NOMO-1 treated with dmso at 0.1 percent for 144 hours (cell line): ENCODE data around the gene DDAH1.
A peak's percentile ranks its signal among the peaks of the same experiment; 100 is the strongest.

ENCODE experiments used
- DNase-seq: peaks from one replicate; lab custom pipeline; 2025; ENCODE audit not compliant: unreplicated experiment; lab: John Stamatoyannopoulos, UW

Gene DDAH1

DNA sequence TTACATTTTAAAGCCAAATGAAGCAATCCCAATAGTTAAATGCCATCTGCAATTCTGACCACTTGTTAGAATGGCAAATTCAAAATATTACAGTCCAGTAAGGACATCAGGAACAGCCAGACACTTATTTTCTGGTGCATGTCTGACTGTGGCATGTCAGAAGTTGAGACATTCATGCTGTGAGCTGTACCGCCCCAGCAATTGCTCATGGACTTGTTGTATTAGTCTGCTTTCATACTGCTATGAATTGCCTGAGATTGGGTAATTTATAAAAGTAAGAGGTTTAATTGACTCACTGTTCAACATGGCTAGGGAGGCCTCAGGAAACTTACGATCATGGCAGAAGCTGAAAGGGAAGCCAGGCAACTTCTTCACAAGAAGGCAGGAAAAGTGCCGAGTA, 19.1 kb downstream of the DDAH1 start:
- DNase-seq, result no peak

DNA sequence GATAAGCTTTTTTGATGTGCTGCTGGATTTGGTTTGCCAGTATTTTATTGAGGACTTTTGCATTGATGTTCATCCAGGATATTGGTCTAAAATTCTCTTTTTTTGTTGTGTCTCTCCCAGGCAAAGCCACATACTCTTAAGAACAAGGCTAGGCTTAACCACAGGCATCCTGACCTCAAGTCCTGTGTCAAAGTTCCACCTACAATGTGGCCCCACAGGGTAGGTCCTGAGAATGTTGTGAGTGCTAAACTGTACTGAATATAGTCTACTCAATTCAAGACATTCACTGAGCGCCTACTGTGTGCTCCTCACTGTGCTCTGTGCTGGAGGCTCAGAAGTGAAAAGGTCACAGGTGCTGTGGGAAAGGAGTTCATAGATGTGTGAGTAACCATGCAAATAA, 20.6 kb downstream of the DDAH1 start:
- no peak for DNase-seq

DNA sequence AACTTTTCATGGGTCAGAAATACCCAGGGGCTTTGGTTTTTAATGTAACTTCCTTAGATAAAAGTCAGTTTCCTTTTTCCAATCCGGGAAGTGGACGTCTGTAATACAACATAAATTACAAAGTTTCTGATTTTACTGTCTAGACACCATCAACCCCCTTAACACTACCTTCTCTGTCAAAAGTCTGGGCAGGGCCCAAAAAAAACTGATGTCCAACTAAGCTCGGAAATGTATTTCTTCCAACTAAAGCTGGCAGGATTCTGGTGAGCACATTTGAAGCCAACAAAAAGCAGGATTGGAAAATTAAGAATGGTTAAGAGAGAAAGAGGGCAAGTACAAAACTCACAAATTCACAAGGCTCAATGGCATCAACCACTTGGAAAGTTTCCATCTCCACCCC, 24.3 kb downstream of the DDAH1 start:
- DNase-seq, result no peak

DNA sequence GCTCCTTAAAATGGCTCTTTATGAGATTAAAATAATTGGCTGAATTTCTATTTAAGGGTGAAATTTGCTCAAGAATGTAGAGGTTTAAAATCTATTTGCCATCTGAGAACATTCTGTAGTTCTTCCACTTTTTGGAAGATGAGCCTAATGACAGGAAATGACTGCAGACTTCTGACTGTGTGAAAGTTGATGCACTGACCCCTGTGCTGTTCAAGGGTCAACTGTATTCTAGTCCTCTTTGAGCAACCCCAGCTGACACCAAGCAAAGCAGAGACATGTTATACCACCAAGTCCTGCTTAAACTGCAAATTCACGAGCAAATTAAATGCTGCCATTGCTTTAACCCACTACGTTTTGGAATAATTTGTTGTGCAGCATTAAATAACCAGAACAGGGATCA, 26.6 kb downstream of the DDAH1 start:
- DNase-seq, result no peak

DNA sequence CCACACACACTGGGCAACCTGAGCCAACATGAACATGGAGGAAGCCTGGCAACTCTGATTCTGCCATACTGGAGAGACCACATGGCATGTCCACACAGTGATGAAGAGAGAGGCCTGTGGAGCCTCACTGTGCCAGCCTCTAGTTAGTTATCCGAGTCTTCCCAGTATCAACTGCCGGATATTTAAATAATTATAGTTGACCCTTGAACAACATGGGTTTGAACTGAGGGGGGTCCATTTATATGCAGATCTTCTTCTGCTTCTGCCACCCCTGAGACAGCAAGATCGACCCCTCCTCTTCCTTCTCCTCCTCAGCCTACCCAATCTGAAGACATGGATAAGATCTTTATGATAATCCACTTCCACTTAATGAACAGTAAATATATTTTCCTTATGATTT, 27.8 kb downstream of the DDAH1 start:
- DNase-seq, result no peak

DNA sequence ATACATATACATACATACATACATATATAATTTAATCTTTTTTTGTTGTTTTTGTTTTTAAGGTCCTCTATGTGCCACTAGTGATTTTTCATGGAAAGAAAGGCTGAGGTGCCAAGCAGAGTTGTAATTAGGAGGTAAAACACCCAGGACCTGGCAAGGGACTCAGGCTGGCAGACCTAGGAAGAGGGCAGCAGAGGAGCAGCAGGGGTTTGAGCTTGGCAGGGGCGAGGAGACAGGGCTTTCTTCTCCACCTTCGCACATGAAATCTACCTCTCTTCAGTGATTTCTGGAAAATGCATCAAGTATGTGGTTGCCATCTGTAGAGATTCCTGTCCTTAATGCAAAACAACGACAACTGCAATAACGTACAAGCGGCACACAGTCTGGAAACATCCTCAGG, 31.9 kb downstream of the DDAH1 start:
- DNase-seq, result no peak

DNA sequence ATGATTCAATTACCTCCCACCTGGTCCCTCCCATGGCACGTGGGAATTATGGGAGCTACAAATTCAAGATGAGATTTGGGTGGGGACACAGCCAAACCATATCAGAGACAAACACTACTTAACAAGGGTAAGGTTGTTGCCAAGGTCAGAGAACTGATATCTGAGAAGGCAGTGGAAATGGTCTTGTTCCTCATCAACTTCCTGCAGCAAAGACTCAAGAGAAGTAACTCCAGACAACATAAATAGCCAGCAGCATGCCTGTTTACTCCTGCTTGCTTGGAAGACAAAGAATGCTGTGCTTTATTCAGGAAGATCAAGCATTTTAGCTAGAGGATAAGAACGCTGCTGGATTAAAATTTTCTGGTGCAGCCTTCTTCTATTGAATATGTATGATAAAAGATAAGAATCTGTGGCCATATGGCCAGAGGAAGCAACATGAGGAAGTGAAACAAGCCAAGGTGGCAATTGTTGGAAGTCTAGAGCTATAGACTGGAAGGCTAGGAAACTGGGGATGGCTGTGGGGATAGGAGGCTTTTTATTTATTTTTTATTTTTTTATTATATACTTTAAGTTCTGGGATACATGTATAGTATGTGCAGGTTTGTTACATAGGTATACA, 36.4 kb downstream of the DDAH1 start:
- peak; percentile 38 for DNase-seq

DNA sequence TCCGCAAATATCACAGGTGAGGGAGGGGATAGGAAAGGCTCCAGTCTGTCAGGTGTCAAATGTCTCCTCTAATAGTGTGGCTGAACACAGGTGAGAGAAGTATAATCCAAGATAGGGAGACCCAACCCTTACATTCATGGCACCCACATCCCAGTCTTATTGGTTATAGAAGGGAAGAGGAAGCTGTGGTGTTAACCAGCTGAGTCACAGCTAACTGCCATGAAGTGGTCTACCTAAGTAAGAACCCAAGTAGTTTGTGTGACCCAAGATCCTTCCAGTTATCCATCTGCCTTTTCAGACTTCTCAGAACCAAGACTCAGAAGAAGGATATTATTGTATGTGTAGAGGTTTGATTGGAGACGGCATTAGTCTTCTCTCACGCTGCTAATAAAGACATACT, 37.1 kb downstream of the DDAH1 start:
- DNase-seq, result no peak

DNA sequence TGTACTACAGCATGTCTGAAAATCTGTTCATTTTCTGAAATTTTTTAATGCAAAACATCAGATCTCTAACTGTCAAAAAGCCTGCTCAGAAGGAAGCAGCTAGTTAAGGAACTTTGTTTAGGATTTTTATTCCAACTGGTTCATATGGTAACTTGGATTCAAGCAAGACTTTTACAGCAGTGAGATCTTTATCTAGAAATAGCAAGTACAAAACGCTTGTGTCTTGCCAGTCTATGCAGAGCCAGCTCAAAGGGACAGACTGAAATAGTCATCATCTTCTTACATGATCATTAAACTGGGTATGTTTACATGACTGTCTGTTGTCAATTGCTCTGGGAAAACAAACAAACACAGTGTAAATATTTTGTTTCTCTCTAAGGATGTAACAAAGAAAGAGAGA, 37.6 kb downstream of the DDAH1 start:
- DNase-seq, result no peak

DNA sequence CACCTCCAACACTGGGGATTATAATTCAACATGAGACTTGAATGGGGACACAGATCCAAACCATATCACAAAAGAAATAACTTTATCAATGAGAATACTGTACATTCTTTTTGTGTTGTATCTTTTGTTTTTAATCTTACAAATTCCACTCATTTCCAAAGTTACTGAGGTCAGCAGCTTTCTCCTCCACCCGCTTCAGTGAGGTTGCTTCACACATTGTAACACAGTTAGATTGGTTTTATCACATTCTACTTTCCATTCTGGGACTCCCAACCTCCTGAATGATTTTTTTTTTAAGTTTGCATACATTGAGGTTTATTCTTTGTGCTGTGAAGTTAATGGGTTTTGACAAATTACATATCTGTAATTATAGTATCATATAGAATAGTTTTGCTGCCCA, 43.8 kb downstream of the DDAH1 start:
- no peak for DNase-seq

DNA sequence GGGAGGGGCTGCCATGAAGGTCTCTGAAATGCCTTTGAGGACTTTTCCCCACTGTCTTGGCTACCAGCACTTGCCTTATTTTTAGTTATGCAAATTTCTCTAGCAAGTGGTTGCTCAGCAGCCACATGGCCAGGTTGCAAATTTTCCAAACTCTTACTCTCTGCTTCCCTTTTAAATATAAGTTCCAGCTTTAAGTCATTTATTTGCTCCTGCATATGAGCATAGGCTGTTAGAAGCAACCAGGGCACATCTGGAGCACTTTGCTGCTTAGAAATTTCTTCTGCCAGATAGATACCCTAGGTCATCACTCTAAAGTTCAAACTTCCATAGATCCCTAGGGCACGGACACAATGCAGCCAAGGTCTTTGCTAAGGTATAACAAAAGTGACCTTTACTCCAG, 44.8 kb downstream of the DDAH1 start:
- DNase-seq, result no peak

DNA sequence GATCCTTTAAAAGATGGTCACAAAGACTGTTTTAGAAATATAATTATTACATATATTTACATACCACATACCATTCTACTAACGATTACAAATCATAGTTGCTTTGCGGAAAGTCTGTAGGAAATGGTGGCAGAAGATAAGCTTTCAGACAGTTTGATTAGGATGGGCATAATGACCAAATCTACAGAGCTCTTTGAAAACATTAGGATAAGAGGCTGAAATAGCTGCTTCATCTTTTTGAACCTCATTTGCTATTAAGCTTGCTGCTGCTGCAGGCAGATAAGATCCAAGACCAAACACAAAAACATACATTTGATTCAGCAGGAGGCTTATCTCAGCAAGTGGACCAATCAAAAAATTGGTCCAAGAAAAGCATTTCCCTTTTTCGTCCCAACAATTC, 47.1 kb downstream of the DDAH1 start:
- DNase-seq, result no peak

DNA sequence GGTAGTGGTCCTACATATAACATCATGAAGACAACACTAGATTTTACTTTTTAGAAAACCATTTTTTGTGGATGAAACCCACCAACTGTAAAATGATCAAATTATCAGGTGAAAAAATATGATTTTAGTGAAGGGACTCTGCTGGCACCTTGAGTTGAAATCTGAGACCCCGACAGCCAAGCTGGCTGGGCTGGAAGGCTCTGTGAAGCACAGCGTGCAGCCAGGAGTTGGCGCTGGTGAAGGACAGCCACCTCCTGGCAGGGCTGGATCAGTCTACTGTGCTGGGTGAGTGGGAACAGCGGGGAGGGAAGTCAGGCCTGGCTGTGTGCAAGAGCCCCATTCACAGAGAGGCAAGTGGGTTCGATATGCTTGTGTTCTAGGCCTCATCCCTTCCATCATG, 47.9 kb downstream of the DDAH1 start:
- DNase-seq, result no peak

DNA sequence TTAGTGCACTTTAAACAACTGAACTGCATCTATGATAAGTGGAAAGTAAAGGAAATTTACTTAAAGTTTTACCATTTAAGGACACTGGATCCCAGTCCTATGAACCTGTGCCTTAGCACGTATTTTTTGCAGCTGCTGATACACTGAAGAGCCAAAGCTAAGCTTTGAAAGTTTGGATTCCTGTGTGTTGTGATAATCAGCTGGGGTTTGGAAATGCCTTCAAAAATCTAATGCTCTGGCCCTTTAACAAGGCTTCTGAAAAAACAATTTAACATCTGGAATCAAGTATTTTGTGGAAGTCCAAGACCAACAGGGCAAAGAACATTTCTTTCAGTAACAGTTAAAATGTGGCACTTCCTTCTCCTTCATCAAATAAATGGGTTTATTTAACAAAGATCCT, 51.8 kb downstream of the DDAH1 start:
- no peak for DNase-seq

DNA sequence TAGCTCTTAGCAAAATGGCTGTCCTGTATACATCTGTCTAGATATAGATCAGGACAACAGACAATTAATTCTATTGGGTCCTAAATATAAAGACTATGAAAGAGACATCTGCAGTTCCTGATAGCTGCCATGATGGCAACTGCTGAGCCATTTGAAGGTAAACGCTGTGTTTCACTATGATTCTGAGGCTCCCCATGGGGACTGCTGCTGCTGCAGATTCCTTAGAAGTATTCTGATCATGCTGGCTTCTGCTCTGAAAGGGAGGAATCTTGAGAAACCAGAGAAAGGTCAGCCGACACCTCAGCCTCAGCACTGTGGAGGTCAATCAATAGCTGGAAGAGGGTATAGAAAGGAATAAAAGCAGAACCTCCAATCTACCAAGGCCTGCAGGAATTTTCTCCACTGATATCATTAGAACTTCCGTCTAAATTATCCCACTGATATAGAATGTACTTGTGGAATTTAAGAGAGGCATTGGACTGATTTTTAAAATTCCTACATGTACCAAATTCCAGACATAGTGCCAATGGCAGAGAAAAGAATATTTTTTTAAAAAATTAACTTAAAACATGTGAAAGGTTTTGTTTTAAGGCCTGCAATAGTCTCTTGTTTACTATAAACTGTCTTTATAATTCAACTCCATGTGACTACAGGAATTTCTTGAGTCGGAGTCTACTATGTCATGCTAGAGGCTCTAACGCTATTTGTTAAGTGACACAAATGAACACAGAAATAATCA, 53.2 kb downstream of the DDAH1 start:
- no peak for DNase-seq

DNA sequence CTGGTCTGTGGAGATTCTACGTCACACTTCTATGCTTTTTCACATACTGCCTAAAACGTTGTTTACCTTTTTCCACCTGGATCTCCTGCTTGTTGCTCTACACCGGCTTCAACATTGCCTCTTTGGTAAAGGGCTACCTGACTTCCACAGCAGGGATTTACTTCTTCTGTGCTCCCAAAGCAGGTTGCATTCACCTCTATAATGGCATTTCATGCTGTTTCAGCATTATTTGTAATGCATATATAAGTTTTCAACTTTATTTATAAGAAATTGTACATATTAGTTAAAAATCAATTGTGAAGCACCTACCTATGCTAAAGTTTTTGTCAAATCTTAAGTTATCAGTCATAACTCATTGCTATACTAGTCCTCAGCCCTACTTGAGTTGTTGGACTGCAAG, 55.4 kb downstream of the DDAH1 start:
- no peak for DNase-seq

DNA sequence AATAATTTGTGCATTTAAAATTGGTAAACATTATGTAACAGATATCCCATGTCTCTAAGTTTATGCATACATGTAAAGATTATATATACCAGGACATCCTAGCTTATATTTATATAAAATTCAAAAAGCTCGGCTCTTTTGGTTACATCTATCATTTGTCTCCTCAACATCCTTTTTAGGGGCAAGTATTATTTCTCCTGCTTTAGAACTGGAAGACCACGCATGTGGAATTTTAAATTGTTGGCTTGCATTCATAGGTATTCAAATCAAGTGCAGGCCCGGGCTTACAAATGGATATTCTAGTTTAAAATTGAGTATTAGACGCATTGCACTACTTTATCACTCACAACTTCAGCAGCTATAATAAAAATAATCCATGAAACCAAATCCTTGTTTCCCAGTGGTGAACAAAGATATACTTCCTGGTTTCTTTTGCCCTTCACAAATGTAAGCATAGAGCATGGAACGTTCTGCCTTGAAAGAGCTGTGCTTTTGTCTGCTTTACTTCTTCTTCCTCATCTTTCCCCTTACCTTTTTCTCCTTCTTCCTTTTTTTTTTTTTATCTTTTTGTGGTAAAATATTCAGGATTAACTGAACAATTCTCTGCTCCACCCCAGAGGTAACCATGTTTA, 57.1 kb downstream of the DDAH1 start:
- no peak for DNase-seq

DNA sequence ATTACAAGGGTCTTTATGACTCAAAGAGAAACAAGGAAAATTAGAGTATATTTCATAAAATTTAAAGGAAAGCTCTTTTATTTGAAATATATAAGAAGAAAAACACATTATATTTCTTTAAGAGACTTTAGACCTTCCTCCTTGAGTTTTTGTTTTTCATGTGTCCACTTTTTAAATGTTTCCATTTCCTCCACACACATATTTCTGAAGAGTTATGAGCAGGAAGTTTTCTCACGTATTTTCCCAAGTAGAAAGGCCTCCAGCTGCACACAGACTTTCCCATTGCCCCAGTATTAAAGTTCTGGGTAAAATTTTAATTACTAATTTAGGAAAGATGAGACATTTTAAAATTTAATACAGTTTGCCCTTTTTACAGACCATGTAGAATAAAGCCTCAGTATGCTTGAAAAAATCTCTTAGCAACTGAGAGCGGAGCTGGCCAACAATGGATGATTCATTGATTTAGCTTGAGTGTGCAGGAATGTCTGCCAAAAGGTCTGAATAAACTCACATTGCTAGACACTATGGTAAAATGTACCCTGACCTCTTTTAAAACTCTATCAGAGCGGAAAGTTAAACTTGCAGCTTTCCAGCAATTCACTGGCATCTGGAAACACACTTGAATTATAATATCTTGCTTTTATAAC, 57.9 kb downstream of the DDAH1 start:
- no peak for DNase-seq

DNA sequence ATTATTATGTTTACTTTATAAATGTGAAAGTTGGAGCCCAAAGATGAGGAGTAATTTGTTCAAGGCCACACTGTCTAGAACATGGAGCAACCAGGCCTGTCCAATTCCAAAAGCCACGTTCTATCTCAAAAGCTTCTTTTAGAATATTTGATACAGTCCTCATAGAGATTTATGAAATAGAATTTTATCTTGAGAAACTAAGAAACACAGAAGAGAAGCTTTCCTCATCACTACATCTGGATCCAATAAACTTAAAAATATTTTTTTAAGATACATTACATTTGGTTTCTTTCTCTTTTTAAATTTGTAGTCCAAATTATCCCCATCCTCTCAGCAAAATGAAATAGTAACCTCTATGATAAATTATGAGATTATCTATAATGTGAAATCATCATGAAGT, 58.9 kb downstream of the DDAH1 start:
- no peak for DNase-seq

DNA sequence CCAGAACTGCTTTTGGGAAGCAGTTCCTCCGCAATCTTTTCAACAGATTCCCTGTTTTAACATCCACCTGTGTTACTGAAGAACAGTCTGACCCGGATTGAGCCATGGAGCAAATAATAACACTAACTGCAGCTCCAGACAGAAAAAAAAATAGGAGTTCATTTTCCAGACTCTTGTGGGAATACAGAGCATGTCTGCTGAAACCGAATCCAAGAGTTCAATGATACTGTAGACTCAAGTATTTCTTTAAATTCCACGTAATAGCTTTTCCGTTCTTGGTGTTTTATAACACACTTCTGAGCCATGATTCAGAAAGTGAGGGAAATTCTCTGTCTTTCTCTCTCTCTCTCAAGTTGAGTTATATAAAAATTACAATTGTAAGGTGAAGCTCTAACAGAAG, 60.6 kb downstream of the DDAH1 start:
- DNase-seq, result no peak

DNA sequence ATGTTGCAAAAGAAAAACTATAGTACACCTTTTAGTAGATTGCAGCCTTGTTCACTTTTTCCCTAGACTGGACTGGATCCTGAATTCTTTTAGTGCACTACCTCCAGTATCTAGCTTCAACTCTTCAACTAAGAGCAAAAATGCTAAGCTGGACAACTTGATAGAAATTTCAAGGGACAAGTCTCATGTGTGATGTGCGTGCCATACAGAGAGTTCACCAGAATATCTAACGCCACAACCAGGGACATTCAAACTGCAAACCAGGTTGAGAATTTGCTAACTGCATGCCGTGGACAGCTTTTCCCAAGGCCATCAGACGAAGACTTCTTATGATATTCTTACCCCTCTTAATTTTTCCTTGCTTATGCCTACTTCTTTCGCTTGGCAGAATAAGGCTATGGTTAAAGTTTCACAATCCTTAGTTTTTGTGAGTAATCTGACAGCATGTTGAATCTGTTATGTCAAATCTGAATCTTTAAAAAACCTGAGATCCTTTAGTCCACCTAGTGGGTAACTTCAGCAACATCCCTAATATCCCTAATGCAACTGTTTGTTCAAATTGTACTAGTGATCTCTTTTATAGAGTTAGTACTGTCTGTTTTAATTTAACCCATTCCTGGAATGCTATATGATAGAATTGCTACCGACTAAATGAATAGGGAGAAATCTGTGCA, 66.4 kb downstream of the DDAH1 start:
- DNase-seq, result no peak
